Stomach (tissue), 4 donors: ENCODE results near the gene ROBO1.

Source experiments
- EP300 ChIP-seq: sonication (generic); formaldehyde crosslinking; IDR thresholded peaks from one replicate; pipeline ENCODE4 v1.6.1; 2017; ENCODE audit warnings: antibody characterized with exemption
- POLR2A ChIP-seq, 4 donors: fragments of 450-650 bp; IDR thresholded peaks; one replicate each; pipeline ENCODE4 v1.6.1; 2016; ENCODE audit warnings: antibody characterized with exemption in 4 of 4, control low read depth in 2 of 4, mild to moderate bottlenecking in 1 of 4, moderate library complexity in 1 of 4
- POLR2AphosphoS5 ChIP-seq, 3 donors: sonication (generic); formaldehyde crosslinking; IDR thresholded peaks; one replicate each; pipeline ENCODE4 v1.6.1; 2016; ENCODE audit warnings: antibody characterized with exemption in 3 of 3
- TF ChIP-seq, protein P1 (sequence below), 7 experiments: fragments of 450-650 bp in 4 of 7; fragments of 200-600 bp in 3 of 7; sonication (generic) in 3 of 7; IDR thresholded peaks; one replicate each; pipeline ENCODE4 v1.5.1; 2016 to 2019; ENCODE audit warnings: antibody characterized with exemption in 7 of 7, control low read depth in 2 of 7, mild to moderate bottlenecking in 1 of 7

DNA sequence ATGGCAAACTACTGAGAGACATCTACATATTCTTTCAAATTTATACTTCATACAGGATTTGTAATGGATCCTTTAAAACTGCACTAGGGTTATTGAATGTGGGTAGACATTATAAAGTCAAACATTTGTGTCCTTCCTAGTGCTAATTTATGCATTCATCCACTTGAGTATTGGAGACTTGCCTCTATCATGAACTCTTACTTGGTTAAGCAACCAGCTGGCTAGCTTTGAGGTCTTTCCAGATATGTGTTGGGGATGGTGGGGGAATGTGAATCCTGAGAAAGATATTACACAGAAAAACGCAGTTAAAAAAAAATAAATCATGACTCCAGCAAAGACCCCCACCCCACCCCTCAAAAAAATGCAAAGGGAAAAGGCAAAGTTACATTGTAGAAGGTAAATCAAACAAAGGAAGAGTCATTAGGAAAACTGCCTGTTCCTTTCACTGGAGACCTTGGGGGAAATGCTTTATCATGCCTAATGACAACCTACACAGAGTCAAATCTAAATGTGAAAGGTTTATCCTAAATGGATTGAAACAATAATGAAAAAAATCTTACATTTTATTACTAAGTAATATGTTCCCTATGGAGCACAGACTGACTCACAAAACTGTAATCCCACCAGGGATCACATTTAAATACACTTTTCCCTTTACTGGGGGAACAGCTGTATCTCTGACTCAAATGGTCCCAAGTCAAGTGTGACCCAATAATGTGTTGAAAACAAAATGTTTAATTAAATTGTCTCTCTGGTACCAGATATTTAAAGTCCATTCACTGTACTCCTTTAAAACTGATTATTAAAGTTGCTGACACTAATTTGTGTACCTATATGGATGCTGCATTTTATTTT, 522.3 kb downstream of the ROBO1 start:
- TF ChIP-seq, protein P1, sequence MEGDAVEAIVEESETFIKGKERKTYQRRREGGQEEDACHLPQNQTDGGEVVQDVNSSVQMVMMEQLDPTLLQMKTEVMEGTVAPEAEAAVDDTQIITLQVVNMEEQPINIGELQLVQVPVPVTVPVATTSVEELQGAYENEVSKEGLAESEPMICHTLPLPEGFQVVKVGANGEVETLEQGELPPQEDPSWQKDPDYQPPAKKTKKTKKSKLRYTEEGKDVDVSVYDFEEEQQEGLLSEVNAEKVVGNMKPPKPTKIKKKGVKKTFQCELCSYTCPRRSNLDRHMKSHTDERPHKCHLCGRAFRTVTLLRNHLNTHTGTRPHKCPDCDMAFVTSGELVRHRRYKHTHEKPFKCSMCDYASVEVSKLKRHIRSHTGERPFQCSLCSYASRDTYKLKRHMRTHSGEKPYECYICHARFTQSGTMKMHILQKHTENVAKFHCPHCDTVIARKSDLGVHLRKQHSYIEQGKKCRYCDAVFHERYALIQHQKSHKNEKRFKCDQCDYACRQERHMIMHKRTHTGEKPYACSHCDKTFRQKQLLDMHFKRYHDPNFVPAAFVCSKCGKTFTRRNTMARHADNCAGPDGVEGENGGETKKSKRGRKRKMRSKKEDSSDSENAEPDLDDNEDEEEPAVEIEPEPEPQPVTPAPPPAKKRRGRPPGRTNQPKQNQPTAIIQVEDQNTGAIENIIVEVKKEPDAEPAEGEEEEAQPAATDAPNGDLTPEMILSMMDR (IDR thresholded peaks at IDR 0.05): no peak
- TF ChIP-seq POLR2A (IDR thresholded peaks at IDR 0.05): no peak
- no peak for TF ChIP-seq EP300
- no peak for TF ChIP-seq POLR2AphosphoS5 (IDR thresholded peaks at IDR 0.05)
